GM23248 (cell line): ENCODE data around the gene C4BPA.

Source experiments
- EZH2 ChIP-seq: fragments of 200-600 bp; sonication (generic); IDR thresholded peaks from 2 replicates; pipeline ENCODE4 v1.6.1; 2018; ENCODE audit warnings: antibody characterized with exemption, mild to moderate bottlenecking; ENCODE audit not compliant: insufficient read depth, poor library complexity, severe bottlenecking
- EZH2phosphoT487 ChIP-seq: fragments of 200-600 bp; sonication (generic); IDR thresholded peaks from 2 replicates; pipeline ENCODE4 v1.6.1; 2018; ENCODE audit warnings: antibody characterized with exemption, moderate library complexity, mild to moderate bottlenecking, low read depth; ENCODE audit not compliant: insufficient read depth

DNA sequence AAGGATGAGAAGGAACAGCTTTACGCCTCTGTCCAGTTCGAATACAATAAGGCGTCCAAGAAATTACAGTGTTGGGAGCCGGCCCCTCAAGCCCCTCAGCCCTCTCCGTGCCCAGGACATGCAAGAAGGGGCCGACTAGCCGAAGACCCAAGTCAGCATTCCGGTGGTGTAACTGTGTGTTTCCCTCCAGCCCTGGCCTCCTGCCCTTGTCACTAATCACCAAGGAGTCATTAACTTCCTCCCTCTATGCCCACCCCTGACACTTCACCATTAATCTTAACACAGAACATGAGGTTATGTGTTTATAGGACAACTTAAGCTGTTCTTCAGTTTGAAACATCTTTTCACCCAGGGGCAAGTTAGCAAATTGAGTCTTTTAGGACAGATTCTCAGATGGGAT is 31.8 kb upstream of the C4BPA start:
- TF ChIP-seq EZH2 (no peak), EZH2phosphoT487 (no peak)
